HG03457 (cell line): Measurements from ENCODE around the gene KRT77.

Experiments used
- ATAC-seq: cut with Tn5 transposase; IDR thresholded peaks from one replicate; pipeline ENCODE4 v1.9.1; 2021; ENCODE audit warnings: moderate number of reproducible peaks; ENCODE audit not compliant: unreplicated experiment

KRT77 gene

GRCh38 chr12:52658196-52658595 lies 45.1 kb downstream of the KRT77 start:
- no peak for ATAC-seq

GRCh38 chr12:52657250-52657902 lies 45.9 kb downstream of the KRT77 start:
- ATAC-seq: no peak

- no peak for ATAC-seq
Observed at GRCh38 chr12:52656616-52657015, 46.7 kb downstream of the KRT77 start.

DNA sequence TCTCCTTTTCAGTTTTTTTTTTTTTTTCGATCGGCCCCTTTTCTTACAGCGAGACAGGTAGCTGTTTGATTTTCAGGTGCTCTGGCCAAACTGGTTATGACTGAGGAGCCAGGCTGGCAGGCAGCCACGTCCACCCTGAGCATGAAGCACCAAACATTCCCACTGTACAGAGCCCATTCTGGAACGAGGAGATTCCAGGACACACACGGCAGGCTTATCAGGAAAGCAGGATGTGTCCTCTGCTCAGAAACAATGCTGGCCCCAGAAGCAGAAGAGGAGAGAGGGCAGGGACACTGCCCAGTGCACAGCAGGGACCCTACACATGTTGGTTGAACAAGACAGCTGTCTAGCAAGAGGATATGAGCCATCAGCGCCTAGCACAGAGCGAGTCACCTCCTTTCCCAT lies 47.6 kb downstream of the KRT77 start:
- ATAC-seq: no peak

DNA sequence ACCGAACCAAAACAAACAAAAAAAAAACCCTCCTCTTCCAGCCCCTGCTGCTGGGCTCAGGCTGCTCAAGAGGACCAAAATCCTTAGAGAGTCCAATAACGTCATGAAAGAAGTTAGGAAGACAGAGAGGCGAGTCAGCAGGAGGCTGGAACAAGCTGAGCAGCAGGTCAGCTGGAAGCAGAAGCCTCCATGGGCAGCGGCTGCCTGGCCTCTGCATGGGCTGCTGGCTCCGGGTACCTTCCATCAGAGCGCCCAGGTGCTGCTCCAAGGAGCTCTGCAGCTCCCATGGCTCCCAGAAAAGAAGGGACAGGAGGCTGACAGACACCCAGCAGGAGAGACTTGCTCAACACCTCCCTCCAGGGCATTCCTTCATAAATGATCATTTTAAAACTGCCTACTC lies 48.1 kb downstream of the KRT77 start:
- no peak for ATAC-seq

GRCh38 chr12:52651726-52652261 lies 51.5 kb downstream of the KRT77 start, which contains the start of gene KRT2:
Gene KRT2, minus strand, starts transcription at chr12:52652211. Its CDS starts 69 bp downstream, at chr12:52652142.
- no peak for ATAC-seq

DNA sequence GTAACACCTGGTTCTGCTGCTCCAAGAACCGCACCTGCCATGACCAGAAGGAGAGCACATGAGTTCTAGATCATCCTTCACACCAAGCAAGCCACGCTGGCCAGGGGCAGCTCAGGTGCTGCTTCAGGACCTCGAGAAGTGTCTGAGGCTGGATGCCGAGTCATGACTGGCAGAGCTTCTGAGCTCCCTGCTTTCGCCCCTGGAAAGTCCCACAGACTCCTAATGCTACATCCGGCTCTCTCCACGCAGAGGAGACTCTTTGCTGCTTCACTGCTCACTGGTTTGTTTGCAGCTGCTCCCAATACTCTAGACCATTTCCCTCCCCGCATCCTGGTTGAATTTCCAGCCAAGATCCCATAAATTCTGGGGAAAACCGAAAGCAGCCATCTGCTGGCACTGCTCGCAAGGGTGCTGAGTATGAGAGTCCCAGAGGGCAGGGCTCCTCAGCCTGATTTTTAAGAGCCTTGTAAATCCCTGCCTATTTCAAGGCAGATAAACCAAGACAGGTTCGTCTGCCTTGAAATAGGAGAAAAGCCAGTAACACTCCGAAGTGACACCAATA lies 52.7 kb downstream of the KRT77 start:
- ATAC-seq: no peak

GRCh38 chr12:52649066-52649465 lies 54.3 kb downstream of the KRT77 start:
- no peak for ATAC-seq

DNA sequence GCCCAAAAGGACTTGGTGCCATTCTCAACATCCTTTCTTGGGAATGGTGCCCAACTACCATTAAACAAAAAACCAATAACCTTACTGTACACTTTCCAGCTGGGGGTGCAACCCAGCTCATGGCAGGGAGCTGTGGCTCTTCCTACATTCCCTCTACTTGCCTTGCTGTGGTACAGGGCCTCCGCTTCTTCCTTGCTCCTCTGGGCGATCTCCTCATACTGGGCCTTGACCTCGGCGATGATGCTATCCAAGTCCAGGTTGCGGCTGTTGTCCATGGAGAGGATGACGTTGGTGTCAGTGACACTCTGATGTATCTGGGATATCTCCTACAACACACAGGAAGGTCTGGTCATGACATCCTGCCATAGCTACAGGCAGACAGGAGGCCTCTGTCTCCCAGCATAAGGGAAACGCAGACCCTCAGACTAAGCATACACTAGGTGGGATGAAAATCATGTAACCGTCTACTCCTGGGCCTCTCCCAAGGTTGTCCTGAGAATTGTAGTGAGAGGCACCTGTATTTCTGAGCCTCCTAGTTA lies 55.2 kb downstream of the KRT77 start:
- ATAC-seq: no peak

DNA sequence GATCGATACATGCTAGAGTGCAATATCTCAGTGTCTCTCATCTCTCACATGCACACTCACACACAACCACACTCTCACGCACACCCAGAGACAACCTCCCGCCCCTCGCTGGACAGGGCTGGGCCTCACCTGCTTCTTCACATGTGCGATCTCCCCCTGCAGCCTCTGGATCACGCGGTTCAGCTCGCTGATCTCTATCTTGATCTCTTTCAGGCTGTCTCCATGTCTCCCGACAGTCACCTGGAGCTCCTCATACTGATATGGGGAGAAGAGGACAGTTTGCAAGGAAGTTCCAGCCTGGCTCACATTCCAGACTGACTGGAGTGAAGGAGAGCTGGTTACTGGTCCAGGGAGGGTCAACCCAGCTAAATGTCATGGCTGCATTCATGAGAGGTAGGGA lies 55.7 kb downstream of the KRT77 start:
- ATAC-seq: no peak

DNA sequence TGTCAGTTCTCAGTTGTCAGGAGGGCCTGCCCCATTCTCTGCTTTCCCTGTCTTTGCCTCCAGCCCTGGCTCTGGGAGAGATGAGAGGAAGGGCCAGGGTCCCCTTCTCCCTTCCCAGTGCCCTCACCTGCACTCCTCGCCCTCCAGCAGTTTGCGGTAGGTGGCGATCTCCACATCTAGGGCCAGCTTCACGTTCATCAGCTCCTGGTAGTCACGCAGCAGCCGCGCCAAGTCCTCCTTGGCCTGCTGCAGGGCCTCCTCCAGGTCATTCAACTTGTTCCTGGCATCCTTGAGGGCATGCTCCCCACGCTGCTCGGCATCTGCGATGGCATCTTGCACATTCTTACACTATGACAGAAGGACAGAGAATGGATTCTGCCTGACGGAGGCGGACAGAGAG lies 56.7 kb downstream of the KRT77 start:
- ATAC-seq: no peak

GRCh38 chr12:52645982-52646381 lies 57.3 kb downstream of the KRT77 start:
- ATAC-seq: no peak

GRCh38 chr12:52645120-52645761 lies 58.1 kb downstream of the KRT77 start:
- no peak for ATAC-seq

- no peak for ATAC-seq
Observed at GRCh38 chr12:52644078-52644415, 59.3 kb downstream of the KRT77 start.

DNA sequence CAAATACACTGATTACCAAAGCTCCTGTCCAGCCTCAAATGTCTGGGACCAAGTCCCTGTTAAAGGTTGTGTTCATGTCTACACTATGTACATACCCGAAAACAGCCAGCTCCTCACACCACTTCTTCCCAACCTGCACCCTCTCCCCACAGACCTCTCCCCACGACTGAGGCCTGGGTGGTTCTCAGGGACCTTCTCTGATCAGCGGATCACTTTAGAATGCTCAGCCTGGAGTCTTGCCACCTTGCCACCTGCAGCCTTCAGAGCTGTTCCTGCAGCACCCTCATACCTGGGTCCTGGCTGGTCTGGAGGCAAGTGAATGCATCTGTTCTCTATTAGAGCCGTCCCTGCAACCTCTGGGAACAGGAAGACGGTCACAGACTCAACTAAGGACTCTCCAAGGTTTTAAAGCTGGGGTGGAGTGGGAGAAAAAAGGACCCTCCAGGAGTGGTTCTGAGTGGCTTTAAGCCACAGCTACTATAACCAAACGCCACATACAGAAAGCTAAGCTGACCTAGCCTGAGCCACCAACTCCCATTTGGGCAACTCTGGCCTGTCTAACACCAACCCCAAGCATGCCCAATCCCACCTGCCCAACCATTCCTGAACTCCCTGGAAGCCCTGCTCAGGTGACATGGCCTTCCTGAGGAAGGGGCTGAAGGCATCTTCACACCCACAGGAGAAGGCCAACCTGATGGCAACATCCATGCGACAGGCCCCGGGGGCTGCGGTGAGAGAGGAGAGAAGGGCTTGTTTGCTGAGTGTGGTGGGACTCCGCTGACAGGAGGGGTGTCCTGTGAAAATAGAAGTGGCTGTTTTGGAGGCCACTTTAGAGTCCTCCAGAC lies 59.9 kb downstream of the KRT77 start:
- ATAC-seq: no peak

DNA sequence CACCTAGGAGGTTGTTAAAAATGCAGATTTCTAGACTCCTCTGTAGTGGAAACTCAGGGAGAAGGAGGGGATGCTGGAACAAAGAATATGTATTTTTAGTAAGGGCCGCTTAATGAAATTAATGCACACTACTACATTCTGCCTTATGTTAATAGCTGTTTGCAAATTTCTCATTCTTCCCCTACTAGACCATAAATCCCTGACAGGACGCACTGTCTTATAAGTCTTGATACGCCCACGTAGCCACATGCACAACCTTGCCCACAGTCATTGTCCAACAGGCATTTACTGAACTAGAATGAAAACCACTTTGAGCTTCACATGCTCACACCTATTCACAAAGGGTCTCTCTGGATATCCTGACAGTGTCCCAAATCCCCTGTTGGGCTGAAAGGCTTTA lies 61.9 kb downstream of the KRT77 start:
- ATAC-seq: no peak
